ENCODE measurements around the gene TSPEAR. TPM values are rescaled to one million over a fixed set of nuclear protein-coding genes. Genes with fewer than 3 reads are reported as not detected.

Gene TSPEAR
- total and polyA plus RNA-seq, 2 of the 13 experiments (the other 11 are each of a cell fraction or from before 2014, with no cell fraction given): 0.07 to 0.32 TPM

- TF ChIP-seq, protein P1, sequence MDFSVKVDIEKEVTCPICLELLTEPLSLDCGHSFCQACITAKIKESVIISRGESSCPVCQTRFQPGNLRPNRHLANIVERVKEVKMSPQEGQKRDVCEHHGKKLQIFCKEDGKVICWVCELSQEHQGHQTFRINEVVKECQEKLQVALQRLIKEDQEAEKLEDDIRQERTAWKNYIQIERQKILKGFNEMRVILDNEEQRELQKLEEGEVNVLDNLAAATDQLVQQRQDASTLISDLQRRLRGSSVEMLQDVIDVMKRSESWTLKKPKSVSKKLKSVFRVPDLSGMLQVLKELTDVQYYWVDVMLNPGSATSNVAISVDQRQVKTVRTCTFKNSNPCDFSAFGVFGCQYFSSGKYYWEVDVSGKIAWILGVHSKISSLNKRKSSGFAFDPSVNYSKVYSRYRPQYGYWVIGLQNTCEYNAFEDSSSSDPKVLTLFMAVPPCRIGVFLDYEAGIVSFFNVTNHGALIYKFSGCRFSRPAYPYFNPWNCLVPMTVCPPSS (IDR thresholded peaks at IDR 0.05): no peak
- TF ChIP-seq CREB1 (IDR thresholded peaks at IDR 0.05) (peak; percentile 66), CREB1 (CRISPR knock-in tag; IDR thresholded peaks at IDR 0.05) (no peak), KAT2B (IDR thresholded peaks at IDR 0.05; ENCODE audit: borderline replicate concordance, low read depth, low read length) (no peak), ATF7-NPFF (CRISPR knock-in tag; IDR thresholded peaks at IDR 0.05; ENCODE audit: low read depth) (peak; percentile 24; the same call in 1 of the 2 replicates), TAF15 (IDR thresholded peaks at IDR 0.05; ENCODE audit: low read depth, low read length, poor library complexity, severe bottlenecking) (no peak), ZNF274 (CRISPR knock-in tag; IDR thresholded peaks at IDR 0.05) (peak; percentile 58; the same call in 1 of the 2 replicates), ZSCAN12 (CRISPR knock-in tag; IDR thresholded peaks at IDR 0.05) (no peak), ELF3 (CRISPR knock-in tag; IDR thresholded peaks at IDR 0.05) (peak; percentile 77), SMC3 (IDR thresholded peaks at IDR 0.05; ENCODE audit: low read length) (no peak; the same call in 1 of the 2 replicates), FIP1L1 (IDR thresholded peaks at IDR 0.05; ENCODE audit: borderline replicate concordance, insufficient read depth, low read depth, low read length) (0 out of 2 replicates have a peak, but pooled peaks have one; percentile 0)
- TF ChIP-seq, protein P2, sequence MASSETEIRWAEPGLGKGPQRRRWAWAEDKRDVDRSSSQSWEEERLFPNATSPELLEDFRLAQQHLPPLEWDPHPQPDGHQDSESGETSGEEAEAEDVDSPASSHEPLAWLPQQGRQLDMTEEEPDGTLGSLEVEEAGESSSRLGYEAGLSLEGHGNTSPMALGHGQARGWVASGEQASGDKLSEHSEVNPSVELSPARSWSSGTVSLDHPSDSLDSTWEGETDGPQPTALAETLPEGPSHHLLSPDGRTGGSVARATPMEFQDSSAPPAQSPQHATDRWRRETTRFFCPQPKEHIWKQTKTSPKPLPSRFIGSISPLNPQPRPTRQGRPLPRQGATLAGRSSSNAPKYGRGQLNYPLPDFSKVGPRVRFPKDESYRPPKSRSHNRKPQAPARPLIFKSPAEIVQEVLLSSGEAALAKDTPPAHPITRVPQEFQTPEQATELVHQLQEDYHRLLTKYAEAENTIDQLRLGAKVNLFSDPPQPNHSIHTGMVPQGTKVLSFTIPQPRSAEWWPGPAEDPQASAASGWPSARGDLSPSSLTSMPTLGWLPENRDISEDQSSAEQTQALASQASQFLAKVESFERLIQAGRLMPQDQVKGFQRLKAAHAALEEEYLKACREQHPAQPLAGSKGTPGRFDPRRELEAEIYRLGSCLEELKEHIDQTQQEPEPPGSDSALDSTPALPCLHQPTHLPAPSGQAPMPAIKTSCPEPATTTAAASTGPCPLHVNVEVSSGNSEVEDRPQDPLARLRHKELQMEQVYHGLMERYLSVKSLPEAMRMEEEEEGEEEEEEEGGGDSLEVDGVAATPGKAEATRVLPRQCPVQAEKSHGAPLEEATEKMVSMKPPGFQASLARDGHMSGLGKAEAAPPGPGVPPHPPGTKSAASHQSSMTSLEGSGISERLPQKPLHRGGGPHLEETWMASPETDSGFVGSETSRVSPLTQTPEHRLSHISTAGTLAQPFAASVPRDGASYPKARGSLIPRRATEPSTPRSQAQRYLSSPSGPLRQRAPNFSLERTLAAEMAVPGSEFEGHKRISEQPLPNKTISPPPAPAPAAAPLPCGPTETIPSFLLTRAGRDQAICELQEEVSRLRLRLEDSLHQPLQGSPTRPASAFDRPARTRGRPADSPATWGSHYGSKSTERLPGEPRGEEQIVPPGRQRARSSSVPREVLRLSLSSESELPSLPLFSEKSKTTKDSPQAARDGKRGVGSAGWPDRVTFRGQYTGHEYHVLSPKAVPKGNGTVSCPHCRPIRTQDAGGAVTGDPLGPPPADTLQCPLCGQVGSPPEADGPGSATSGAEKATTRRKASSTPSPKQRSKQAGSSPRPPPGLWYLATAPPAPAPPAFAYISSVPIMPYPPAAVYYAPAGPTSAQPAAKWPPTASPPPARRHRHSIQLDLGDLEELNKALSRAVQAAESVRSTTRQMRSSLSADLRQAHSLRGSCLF (CRISPR knock-in tag; IDR thresholded peaks at IDR 0.05; ENCODE audit: borderline replicate concordance): no peak; the same call in 1 of the 2 replicates
- TF ChIP-seq, protein P3, sequence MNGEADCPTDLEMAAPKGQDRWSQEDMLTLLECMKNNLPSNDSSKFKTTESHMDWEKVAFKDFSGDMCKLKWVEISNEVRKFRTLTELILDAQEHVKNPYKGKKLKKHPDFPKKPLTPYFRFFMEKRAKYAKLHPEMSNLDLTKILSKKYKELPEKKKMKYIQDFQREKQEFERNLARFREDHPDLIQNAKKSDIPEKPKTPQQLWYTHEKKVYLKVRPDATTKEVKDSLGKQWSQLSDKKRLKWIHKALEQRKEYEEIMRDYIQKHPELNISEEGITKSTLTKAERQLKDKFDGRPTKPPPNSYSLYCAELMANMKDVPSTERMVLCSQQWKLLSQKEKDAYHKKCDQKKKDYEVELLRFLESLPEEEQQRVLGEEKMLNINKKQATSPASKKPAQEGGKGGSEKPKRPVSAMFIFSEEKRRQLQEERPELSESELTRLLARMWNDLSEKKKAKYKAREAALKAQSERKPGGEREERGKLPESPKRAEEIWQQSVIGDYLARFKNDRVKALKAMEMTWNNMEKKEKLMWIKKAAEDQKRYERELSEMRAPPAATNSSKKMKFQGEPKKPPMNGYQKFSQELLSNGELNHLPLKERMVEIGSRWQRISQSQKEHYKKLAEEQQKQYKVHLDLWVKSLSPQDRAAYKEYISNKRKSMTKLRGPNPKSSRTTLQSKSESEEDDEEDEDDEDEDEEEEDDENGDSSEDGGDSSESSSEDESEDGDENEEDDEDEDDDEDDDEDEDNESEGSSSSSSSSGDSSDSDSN (CRISPR knock-in tag; IDR thresholded peaks at IDR 0.05): no peak; the same call in 1 of the 2 replicates
- TF ChIP-seq, protein P4, sequence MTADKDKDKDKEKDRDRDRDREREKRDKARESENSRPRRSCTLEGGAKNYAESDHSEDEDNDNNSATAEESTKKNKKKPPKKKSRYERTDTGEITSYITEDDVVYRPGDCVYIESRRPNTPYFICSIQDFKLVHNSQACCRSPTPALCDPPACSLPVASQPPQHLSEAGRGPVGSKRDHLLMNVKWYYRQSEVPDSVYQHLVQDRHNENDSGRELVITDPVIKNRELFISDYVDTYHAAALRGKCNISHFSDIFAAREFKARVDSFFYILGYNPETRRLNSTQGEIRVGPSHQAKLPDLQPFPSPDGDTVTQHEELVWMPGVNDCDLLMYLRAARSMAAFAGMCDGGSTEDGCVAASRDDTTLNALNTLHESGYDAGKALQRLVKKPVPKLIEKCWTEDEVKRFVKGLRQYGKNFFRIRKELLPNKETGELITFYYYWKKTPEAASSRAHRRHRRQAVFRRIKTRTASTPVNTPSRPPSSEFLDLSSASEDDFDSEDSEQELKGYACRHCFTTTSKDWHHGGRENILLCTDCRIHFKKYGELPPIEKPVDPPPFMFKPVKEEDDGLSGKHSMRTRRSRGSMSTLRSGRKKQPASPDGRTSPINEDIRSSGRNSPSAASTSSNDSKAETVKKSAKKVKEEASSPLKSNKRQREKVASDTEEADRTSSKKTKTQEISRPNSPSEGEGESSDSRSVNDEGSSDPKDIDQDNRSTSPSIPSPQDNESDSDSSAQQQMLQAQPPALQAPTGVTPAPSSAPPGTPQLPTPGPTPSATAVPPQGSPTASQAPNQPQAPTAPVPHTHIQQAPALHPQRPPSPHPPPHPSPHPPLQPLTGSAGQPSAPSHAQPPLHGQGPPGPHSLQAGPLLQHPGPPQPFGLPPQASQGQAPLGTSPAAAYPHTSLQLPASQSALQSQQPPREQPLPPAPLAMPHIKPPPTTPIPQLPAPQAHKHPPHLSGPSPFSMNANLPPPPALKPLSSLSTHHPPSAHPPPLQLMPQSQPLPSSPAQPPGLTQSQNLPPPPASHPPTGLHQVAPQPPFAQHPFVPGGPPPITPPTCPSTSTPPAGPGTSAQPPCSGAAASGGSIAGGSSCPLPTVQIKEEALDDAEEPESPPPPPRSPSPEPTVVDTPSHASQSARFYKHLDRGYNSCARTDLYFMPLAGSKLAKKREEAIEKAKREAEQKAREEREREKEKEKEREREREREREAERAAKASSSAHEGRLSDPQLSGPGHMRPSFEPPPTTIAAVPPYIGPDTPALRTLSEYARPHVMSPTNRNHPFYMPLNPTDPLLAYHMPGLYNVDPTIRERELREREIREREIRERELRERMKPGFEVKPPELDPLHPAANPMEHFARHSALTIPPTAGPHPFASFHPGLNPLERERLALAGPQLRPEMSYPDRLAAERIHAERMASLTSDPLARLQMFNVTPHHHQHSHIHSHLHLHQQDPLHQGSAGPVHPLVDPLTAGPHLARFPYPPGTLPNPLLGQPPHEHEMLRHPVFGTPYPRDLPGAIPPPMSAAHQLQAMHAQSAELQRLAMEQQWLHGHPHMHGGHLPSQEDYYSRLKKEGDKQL (CRISPR knock-in tag; IDR thresholded peaks at IDR 0.05; ENCODE audit: low read depth): 0 out of 2 replicates have a peak, but pooled peaks have one; percentile 18
These were observed 205.6 kb downstream of the TSPEAR start (continued) for GRCh38 chr21:44505673-44506278.
